Measurements from ENCODE around the gene RNU1-3.

The RNU1-3 gene

GRCh38 chr1:16618719-16619118 lies 48.0 kb downstream of the RNU1-3 start:
- TF ChIP-seq CTCF (IDR thresholded peaks at IDR 0.05; ENCODE audit: low read depth, low read length, missing control alignments) = peak; percentile 3
- Histone ChIP-seq H3K36me3 (replicated peaks) (peaks cover 10% of the 10 kb centered on the region), H3K4me3 (ENCODE audit: low read depth, low read length) (no peak overlapping the region), H3K27ac (no peak overlapping the region), H3K27me3 (replicated peaks) (no peaks in the 10 kb centered on the region)
- no peak for DNase-seq
- in situ Hi-C loops (cut with HindIII; ENCODE audit: low pct_ligation_motif_present, low sequenced_read_pairs) = no loop called here

GRCh38 chr1:16617778-16618580 lies 48.8 kb downstream of the RNU1-3 start:
- in situ Hi-C loops (cut with HindIII; ENCODE audit: low pct_ligation_motif_present, low sequenced_read_pairs) = no loop called here
- no peak overlapping the region for H3K27ac ChIP-seq
- H3K4me3 ChIP-seq (ENCODE audit: low read depth, low read length) = no peak overlapping the region
- DNase-seq = no peak
- no peak for TF ChIP-seq CTCF (IDR thresholded peaks at IDR 0.05; ENCODE audit: low read depth, low read length, missing control alignments)
- H3K27me3 ChIP-seq (replicated peaks) = no peaks in the 10 kb centered on the region
- H3K36me3 ChIP-seq (replicated peaks) = peaks cover 10% of the 10 kb centered on the region

GRCh38 chr1:16617114-16617631 lies 49.6 kb downstream of the RNU1-3 start:
- Histone ChIP-seq H3K27me3 (replicated peaks) (no peaks in the 10 kb centered on the region), H3K36me3 (replicated peaks) (peaks cover 6% of the 10 kb centered on the region), H3K27ac (no peak overlapping the region), H3K4me3 (ENCODE audit: low read depth, low read length) (no peak overlapping the region)
- in situ Hi-C loops (cut with HindIII; ENCODE audit: low pct_ligation_motif_present, low sequenced_read_pairs) = no loop called here
- DNase-seq = no peak
- TF ChIP-seq CTCF (IDR thresholded peaks at IDR 0.05; ENCODE audit: low read depth, low read length, missing control alignments) = no peak

Data from brain microvascular endothelial cell (primary cell).